ENCODE data around the gene RHAG. TPM values are rescaled to one million over a fixed set of nuclear protein-coding genes. Genes with fewer than 3 reads are reported as not detected.

Gene RHAG
- total and polyA plus RNA-seq, 2 experiments from 2014 or later, result not detected

GRCh38 chr6:49582529-49582928 lies 54.1 kb downstream of the RHAG start:
- Mint-ChIP-seq H3K27me3 (ENCODE audit: insufficient read depth, low read depth, poor library complexity) (no peaks in the 10 kb centered on the region), H3K36me3 (ENCODE audit: low read depth) (no peaks in the 10 kb centered on the region), H3K4me3 (no peak overlapping the region), H3K27ac (no peak overlapping the region), H3K4me1 (no peaks in the 10 kb centered on the region; the same call in 2 of the 3 replicates), H3K9me3 (no peaks in the 10 kb centered on the region; the same call in 2 of the 3 replicates)
- no peaks in the 10 kb centered on the region for H3F3A ChIP-seq (replicated peaks; ENCODE audit: low read depth)
- no peak for DNase-seq (ENCODE audit: low spot score)
- H3K27me3 ChIP-seq (ENCODE audit: insufficient read depth), result no peaks in the 10 kb centered on the region
- no peak for TF ChIP-seq NANOG (IDR thresholded peaks at IDR 0.05; ENCODE audit: borderline replicate concordance)
- no peak for TF ChIP-seq EZH2 (IDR thresholded peaks at IDR 0.05; ENCODE audit: low read depth, unreplicated experiment)
- TF ChIP-seq, protein P1, sequence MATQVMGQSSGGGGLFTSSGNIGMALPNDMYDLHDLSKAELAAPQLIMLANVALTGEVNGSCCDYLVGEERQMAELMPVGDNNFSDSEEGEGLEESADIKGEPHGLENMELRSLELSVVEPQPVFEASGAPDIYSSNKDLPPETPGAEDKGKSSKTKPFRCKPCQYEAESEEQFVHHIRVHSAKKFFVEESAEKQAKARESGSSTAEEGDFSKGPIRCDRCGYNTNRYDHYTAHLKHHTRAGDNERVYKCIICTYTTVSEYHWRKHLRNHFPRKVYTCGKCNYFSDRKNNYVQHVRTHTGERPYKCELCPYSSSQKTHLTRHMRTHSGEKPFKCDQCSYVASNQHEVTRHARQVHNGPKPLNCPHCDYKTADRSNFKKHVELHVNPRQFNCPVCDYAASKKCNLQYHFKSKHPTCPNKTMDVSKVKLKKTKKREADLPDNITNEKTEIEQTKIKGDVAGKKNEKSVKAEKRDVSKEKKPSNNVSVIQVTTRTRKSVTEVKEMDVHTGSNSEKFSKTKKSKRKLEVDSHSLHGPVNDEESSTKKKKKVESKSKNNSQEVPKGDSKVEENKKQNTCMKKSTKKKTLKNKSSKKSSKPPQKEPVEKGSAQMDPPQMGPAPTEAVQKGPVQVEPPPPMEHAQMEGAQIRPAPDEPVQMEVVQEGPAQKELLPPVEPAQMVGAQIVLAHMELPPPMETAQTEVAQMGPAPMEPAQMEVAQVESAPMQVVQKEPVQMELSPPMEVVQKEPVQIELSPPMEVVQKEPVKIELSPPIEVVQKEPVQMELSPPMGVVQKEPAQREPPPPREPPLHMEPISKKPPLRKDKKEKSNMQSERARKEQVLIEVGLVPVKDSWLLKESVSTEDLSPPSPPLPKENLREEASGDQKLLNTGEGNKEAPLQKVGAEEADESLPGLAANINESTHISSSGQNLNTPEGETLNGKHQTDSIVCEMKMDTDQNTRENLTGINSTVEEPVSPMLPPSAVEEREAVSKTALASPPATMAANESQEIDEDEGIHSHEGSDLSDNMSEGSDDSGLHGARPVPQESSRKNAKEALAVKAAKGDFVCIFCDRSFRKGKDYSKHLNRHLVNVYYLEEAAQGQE (IDR thresholded peaks at IDR 0.05; ENCODE audit: unreplicated experiment), result no peak
- TF ChIP-seq CREB1 (CRISPR knock-in tag; IDR thresholded peaks at IDR 0.05; ENCODE audit: low read depth), result no peak
- TF ChIP-seq EZH2phosphoT487 (IDR thresholded peaks at IDR 0.05; ENCODE audit: unreplicated experiment), result no peak
- TF ChIP-seq ZNF331 (CRISPR knock-in tag; IDR thresholded peaks at IDR 0.05; ENCODE audit: low read depth), result no peak
- TF ChIP-seq, protein P2, sequence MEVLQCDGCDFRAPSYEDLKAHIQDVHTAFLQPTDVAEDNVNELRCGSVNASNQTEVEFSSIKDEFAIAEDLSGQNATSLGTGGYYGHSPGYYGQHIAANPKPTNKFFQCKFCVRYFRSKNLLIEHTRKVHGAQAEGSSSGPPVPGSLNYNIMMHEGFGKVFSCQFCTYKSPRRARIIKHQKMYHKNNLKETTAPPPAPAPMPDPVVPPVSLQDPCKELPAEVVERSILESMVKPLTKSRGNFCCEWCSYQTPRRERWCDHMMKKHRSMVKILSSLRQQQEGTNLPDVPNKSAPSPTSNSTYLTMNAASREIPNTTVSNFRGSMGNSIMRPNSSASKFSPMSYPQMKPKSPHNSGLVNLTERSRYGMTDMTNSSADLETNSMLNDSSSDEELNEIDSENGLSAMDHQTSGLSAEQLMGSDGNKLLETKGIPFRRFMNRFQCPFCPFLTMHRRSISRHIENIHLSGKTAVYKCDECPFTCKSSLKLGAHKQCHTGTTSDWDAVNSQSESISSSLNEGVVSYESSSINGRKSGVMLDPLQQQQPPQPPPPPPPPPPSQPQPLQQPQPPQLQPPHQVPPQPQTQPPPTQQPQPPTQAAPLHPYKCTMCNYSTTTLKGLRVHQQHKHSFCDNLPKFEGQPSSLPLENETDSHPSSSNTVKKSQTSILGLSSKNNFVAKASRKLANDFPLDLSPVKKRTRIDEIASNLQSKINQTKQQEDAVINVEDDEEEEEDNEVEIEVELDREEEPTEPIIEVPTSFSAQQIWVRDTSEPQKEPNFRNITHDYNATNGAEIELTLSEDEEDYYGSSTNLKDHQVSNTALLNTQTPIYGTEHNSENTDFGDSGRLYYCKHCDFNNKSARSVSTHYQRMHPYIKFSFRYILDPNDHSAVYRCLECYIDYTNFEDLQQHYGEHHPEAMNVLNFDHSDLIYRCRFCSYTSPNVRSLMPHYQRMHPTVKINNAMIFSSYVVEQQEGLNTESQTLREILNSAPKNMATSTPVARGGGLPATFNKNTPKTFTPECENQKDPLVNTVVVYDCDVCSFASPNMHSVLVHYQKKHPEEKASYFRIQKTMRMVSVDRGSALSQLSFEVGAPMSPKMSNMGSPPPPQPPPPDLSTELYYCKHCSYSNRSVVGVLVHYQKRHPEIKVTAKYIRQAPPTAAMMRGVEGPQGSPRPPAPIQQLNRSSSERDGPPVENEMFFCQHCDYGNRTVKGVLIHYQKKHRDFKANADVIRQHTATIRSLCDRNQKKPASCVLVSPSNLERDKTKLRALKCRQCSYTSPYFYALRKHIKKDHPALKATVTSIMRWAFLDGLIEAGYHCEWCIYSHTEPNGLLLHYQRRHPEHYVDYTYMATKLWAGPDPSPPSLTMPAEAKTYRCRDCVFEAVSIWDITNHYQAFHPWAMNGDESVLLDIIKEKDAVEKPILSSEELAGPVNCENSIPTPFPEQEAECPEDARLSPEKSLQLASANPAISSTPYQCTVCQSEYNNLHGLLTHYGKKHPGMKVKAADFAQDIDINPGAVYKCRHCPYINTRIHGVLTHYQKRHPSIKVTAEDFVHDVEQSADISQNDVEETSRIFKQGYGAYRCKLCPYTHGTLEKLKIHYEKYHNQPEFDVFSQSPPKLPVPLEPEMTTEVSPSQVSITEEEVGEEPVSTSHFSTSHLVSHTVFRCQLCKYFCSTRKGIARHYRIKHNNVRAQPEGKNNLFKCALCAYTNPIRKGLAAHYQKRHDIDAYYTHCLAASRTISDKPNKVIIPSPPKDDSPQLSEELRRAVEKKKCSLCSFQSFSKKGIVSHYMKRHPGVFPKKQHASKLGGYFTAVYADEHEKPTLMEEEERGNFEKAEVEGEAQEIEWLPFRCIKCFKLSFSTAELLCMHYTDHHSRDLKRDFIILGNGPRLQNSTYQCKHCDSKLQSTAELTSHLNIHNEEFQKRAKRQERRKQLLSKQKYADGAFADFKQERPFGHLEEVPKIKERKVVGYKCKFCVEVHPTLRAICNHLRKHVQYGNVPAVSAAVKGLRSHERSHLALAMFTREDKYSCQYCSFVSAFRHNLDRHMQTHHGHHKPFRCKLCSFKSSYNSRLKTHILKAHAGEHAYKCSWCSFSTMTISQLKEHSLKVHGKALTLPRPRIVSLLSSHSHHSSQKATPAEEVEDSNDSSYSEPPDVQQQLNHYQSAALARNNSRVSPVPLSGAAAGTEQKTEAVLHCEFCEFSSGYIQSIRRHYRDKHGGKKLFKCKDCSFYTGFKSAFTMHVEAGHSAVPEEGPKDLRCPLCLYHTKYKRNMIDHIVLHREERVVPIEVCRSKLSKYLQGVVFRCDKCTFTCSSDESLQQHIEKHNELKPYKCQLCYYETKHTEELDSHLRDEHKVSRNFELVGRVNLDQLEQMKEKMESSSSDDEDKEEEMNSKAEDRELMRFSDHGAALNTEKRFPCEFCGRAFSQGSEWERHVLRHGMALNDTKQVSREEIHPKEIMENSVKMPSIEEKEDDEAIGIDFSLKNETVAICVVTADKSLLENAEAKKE (CRISPR knock-in tag; IDR thresholded peaks at IDR 0.05), result no peak
- no peak for TF ChIP-seq STAT1 (IDR thresholded peaks at IDR 0.05; ENCODE audit: unreplicated experiment)
- H3K36me3 ChIP-seq (ENCODE audit: insufficient read depth), result no peaks in the 10 kb centered on the region
- no peaks in the 10 kb centered on the region for H4K20me1 ChIP-seq (replicated peaks; ENCODE audit: insufficient read depth)
- ATAC-seq, result no peak
- no peak overlapping the region for H3K4me3 ChIP-seq
- no peak overlapping the region for H2AFZ ChIP-seq
- H3K9me2 ChIP-seq (ENCODE audit: insufficient read depth), result peaks cover 6% of the 10 kb centered on the region; the same call in 1 of the 2 replicates
- no peak overlapping the region for H3K4me2 ChIP-seq
- H3K4me1 ChIP-seq (ENCODE audit: insufficient read depth), result no peaks in the 10 kb centered on the region
- H3K79me2 ChIP-seq (replicated peaks; ENCODE audit: insufficient read depth), result no peaks in the 10 kb centered on the region
- H3K27ac ChIP-seq (ENCODE audit: low read depth), result no peak overlapping the region

Measured in GM23338 (cell line).